NT2/D1 (cell line): ENCODE measurements around the gene CLIP4.

Experiments used
- SUZ12 ChIP-seq: IDR thresholded peaks from 2 replicates; pipeline ENCODE4 v1.6.1; 2011; ENCODE audit not compliant: insufficient read length, insufficient read depth; ENCODE audit errors: extremely low read depth
- YY1 ChIP-seq: IDR thresholded peaks from 2 replicates; pipeline ENCODE4 v1.6.1; 2011; ENCODE audit not compliant: insufficient read length, insufficient read depth
- ZNF274 ChIP-seq: IDR thresholded peaks from 2 replicates; pipeline ENCODE4 v1.6.1; 2011; ENCODE audit warnings: mild to moderate bottlenecking, low read depth, low read length

DNA sequence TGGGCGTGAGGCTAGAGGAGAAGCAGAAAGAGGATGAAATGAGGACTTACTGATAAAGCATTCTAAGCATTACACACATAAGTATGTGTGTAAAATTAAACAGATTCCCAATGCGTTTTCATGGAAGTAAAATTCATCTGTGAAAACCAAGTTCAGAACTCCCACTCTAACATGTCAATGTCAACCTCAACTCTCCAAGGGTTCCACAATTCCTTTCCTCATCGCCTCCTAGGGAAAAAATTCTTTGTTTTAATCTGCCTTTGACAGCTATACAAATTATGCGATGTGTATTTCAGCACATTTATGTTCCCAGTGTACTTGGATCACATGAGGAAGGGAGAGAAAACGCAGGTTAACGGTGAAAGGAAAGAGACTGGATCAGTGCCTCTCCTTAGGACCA is 76.6 kb downstream of the CLIP4 start:
- TF ChIP-seq YY1: no peak
- no peak for TF ChIP-seq ZNF274
- TF ChIP-seq SUZ12: no peak
